ENCODE results near the gene CATSPERD. TPM values are rescaled to one million over a fixed set of nuclear protein-coding genes. Genes with fewer than 3 reads are reported as not detected.

Gene CATSPERD
- polyA plus RNA-seq, 2 of the 4 experiments (the other 2 are of a cell fraction) = 0.03 TPM; not detected in 1

DNA sequence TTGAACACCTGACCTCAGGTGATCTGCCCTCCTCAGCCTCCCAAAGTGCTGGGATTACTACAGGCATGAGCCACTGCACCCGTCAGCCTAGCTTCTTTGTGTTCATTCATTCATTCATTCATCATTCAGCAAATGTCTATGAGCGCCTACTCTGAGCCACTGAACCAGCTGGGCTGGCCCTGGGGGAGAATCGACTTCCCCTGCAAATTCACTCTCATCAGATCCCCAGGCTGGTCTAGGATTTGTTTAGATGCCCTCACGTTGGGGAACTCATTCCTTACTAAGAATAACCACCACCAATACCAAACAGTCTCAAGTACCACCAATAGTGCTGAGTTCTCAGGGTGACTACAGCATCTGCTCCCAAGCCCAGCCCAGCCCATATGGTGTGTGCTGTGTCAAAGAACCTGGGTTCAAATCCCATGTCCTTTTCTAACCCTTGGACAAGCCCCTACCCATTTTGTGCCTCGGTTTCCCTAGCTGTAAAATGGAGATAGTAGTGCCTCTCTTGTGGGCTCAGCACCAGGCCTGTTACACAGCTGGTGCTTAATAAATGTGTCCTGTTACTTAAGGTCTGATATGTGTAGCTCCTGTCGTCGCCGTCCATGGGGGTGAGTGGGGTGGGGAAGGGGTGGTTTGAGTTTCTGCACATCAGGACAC lies 101.2 kb downstream of the CATSPERD start:
- FAIRE-seq = no peak
- peaks cover 12% of the 10 kb centered on the region; the same call in 2 of the 3 replicates for H3K4me1 ChIP-seq

DNA sequence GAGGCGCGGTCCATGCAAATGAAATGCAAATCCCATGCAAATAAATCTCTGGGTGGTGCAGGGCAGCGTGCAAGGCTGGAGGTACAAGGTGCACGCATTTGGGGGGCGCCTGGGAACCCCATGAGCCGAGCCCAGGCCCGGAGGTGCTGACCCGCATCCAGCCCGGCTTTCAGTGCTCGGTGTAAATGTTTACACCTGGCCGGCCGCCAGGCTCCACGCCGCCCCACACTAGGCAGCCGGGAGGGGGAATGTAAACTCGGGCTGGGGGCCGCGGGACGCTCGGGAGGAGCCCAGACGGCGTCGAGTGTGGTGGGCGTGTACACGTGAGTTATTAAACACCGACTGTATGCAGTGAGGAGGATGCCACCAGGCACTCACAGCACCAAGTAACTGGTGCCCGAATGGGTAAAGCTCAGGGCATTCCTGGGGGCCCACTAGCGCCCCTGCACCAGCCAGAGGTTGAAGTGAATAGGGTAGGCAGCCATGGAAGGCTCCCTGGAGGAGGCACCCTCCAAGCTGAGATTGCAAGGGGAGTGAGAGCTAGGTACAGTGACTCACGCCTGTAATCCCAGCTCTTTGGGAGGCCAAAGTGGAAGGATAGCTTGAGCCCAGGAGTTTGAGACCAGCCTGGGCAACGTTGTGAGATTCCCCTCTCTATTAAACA lies 101.9 kb downstream of the CATSPERD start:
- ATAC-seq (no peak), FAIRE-seq (no peak), DNase-seq (ENCODE audit: low read depth in 1 of 2, low spot score in 1 of 2) (no peak)
- Histone ChIP-seq H3K4me1 (peaks cover 18% of the 10 kb centered on the region; the same call in 2 of the 3 replicates), H3K4me2 (peak overlapping the region; percentile 38; the same call in 1 of the 3 replicates), H3K4me3 (no peak overlapping the region), H3K9me3 (no peaks in the 10 kb centered on the region), H3K27ac (no peak overlapping the region)
- ChIA-PET POLR2A (no interaction called here), CTCF (interaction anchor here (0.7 to 8.5 kb wide), 13 partner anchors 8 to 78 kb away, joined by 3 to 74 read pairs (median 9); partner anchors contain the start of gene NRTN)
- WGBS (ENCODE audit: missing lambda C conversion rate) = 13% methylated on average over 16 of the region's 30 CpGs
- no peak for TF ChIP-seq CBX8 (IDR thresholded peaks at IDR 0.05)
- peak; percentile 79 for TF ChIP-seq ZFP36 (IDR thresholded peaks at IDR 0.05; ENCODE audit: borderline replicate concordance, partially characterized antibody)

More for the DNA sequence above, 101.2 kb downstream of the CATSPERD start:
- ChIA-PET POLR2A (interaction anchor here (0.6 kb wide), 1 partner anchor 667 kb away, joined by 8 read pairs; no protein-coding TSS in a partner anchor), CTCF (interaction anchor here (1.0 to 8.5 kb wide), 4 partner anchors 10 to 27 kb away, joined by 4 to 74 read pairs (median 6); partner anchors contain the start of gene NRTN)
- 0 out of 3 replicates have a peak overlapping the region, but pooled peaks have one; percentile 38 for H3K4me2 ChIP-seq
- H3K27ac ChIP-seq = no peak overlapping the region
- TF ChIP-seq, protein P1, sequence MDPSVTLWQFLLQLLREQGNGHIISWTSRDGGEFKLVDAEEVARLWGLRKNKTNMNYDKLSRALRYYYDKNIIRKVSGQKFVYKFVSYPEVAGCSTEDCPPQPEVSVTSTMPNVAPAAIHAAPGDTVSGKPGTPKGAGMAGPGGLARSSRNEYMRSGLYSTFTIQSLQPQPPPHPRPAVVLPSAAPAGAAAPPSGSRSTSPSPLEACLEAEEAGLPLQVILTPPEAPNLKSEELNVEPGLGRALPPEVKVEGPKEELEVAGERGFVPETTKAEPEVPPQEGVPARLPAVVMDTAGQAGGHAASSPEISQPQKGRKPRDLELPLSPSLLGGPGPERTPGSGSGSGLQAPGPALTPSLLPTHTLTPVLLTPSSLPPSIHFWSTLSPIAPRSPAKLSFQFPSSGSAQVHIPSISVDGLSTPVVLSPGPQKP (IDR thresholded peaks at IDR 0.05; ENCODE audit: low read depth, low read length) = no peak
- TF ChIP-seq MAFK (IDR thresholded peaks at IDR 0.05; ENCODE audit: partially characterized antibody) (no peak), EP300 (IDR thresholded peaks at IDR 0.05) (no peak), EHMT2 (IDR thresholded peaks at IDR 0.05; ENCODE audit: low read depth) (no peak), CEBPB (IDR thresholded peaks at IDR 0.05) (no peak)
- TF ChIP-seq, protein P2, sequence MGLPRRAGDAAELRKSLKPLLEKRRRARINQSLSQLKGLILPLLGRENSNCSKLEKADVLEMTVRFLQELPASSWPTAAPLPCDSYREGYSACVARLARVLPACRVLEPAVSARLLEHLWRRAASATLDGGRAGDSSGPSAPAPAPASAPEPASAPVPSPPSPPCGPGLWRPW (IDR thresholded peaks at IDR 0.05) = no peak
- ATAC-seq (no peak), DNase-seq (ENCODE audit: low read depth in 1 of 2, low spot score in 1 of 2) (no peak)
- no peaks in the 10 kb centered on the region for H3K9me3 ChIP-seq
- 55% methylated on average over 7 of the region's 8 CpGs for WGBS (ENCODE audit: missing lambda C conversion rate)
- H3K4me3 ChIP-seq = no peak overlapping the region

DNA sequence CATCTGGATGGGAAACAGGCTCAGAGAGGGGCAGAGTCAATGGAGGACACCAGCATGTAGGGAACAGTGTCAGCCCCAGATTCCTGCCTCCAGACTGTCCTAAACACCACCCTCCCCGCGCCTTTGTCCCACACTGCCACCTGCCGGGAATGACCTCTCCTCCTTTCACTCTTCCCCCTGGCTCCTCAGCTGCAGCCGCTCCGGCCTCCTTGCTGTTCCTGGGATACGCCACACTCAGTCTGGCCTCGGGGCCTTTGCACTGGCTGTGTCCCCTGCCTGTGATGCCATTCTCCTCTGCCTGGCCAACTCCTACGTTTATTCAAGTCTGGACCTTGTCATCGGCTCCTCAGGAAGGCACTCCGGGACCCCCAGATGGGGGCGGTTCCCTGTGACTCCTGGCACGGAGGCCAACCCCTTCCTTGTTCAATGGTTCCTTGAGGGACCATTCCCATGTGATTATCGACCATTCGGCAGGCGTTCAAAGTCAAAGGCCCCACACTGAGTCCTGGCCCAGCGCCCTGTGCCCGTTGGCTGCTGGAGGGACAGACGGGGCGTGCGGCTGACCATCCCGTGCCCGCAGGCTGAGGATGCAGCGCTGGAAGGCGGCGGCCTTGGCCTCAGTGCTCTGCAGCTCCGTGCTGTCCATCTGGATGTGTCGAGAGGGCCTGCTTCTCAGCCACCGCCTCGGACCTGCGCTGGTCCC lies 103.3 kb downstream of the CATSPERD start:
- ChIA-PET POLR2A (no interaction called here), CTCF (interaction anchor here (0.6 to 8.5 kb wide), 15 partner anchors 10 to 125 kb away, joined by 3 to 74 read pairs (median 5); partner anchors contain the start of gene NRTN)
- no peak overlapping the region for H3K27ac ChIP-seq
- peaks cover 21% of the 10 kb centered on the region for H3K4me1 ChIP-seq
- DNase-seq (ENCODE audit: low read depth in 1 of 2, low spot score in 1 of 2) = peak; percentile 53 to 66
- 51% methylated on average over 17 of the region's 30 CpGs for WGBS (ENCODE audit: missing lambda C conversion rate)
- H3K4me2 ChIP-seq = no peak overlapping the region
- no peaks in the 10 kb centered on the region for H3K9me3 ChIP-seq
- TF ChIP-seq CHD4 (IDR thresholded peaks at IDR 0.05; ENCODE audit: borderline replicate concordance) (no peak), EP300 (IDR thresholded peaks at IDR 0.05) (no peak), POLR2AphosphoS2 (conservative IDR thresholded peaks at IDR 0.05; ENCODE audit: low read length) (no peak), HDAC2 (IDR thresholded peaks at IDR 0.05) (no peak), FOSB (CRISPR knock-in tag; IDR thresholded peaks at IDR 0.05) (no peak), RAD21 (conservative IDR thresholded peaks at IDR 0.05 in 1 of 2, IDR thresholded peaks at IDR 0.05 in 1 of 2) (peak; percentile 45 to 60; a peak in 3 of 5 replicates), SMC3 (IDR thresholded peaks at IDR 0.05) (peak; percentile 50), ESRRA (IDR thresholded peaks at IDR 0.05; ENCODE audit: borderline replicate concordance, low read length) (no peak)
- TF ChIP-seq, protein P3, sequence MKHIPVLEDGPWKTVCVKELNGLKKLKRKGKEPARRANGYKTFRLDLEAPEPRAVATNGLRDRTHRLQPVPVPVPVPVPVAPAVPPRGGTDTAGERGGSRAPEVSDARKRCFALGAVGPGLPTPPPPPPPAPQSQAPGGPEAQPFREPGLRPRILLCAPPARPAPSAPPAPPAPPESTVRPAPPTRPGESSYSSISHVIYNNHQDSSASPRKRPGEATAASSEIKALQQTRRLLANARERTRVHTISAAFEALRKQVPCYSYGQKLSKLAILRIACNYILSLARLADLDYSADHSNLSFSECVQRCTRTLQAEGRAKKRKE (CRISPR knock-in tag; IDR thresholded peaks at IDR 0.05; ENCODE audit: low read depth) = no peak
- TF ChIP-seq, protein P4, sequence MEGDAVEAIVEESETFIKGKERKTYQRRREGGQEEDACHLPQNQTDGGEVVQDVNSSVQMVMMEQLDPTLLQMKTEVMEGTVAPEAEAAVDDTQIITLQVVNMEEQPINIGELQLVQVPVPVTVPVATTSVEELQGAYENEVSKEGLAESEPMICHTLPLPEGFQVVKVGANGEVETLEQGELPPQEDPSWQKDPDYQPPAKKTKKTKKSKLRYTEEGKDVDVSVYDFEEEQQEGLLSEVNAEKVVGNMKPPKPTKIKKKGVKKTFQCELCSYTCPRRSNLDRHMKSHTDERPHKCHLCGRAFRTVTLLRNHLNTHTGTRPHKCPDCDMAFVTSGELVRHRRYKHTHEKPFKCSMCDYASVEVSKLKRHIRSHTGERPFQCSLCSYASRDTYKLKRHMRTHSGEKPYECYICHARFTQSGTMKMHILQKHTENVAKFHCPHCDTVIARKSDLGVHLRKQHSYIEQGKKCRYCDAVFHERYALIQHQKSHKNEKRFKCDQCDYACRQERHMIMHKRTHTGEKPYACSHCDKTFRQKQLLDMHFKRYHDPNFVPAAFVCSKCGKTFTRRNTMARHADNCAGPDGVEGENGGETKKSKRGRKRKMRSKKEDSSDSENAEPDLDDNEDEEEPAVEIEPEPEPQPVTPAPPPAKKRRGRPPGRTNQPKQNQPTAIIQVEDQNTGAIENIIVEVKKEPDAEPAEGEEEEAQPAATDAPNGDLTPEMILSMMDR (IDR thresholded peaks at IDR 0.05) = peak; percentile 51
- ATAC-seq = peak; percentile 56 to 80
- no peak overlapping the region for H3K4me3 ChIP-seq
- no peak for FAIRE-seq

All from A549 (cell line).